B cell (primary cell): ENCODE data around the gene PCDH9. TPM values are rescaled to one million over a fixed set of nuclear protein-coding genes. Genes with fewer than 3 reads are reported as not detected.

Experiments
- ATAC-seq: fragments of 200-7000 bp; cut with Tn5 transposase; one replicate; pipeline ENCODE4 v1.10.0; 2021; ENCODE audit warnings: low read depth, mild to moderate bottlenecking, moderate number of reproducible peaks, moderate library complexity
- CTCF ChIA-PET: fragments of 350-600 bp; sonication (Branson Sonifier 250); formaldehyde crosslinking; loops from one replicate; lab custom pipeline; 2021; ENCODE audit warnings: antibody characterized with exemption, inconsistent platforms; lab: Charles Lee
- POLR2A ChIA-PET: fragments of 350-600 bp; sonication (Branson Sonifier 250); formaldehyde crosslinking; loops from one replicate; lab custom pipeline; 2021; ENCODE audit warnings: antibody characterized with exemption; lab: Charles Lee
- DNase-seq: peaks from one replicate; pipeline ENCODE4 v3.0.0; 2013
- H2AFZ ChIP-seq: 2 replicates; pipeline ENCODE4 v1.6.1; 2012; ENCODE audit warnings: mild to moderate bottlenecking, low read depth, low read length; ENCODE audit not compliant: insufficient read depth, poor library complexity, severe bottlenecking
- H3K27ac ChIP-seq, 2 donors: 1 replicate in 1 of 2; 2 replicates in 1 of 2; pipeline ENCODE4 v1.5.1; 2012 to 2013; ENCODE audit warnings: low read length in 2 of 2, mild to moderate bottlenecking in 2 of 2, moderate library complexity in 1 of 2
- H3K27me3 ChIP-seq, 4 experiments: fragments of 200-600 bp in 1 of 4; sonication (generic) in 1 of 4; replicated peaks in 1 of 4; 1 replicate in 2 of 4; 2 replicates in 2 of 4; pipeline versions ENCODE4 v1.6.1 to v1.7.0; 2013 to 2016; ENCODE audit warnings: low read length in 3 of 4, mild to moderate bottlenecking in 2 of 4, mixed read lengths in 1 of 4, moderate library complexity in 1 of 4; ENCODE audit not compliant: insufficient read depth in 4 of 4, control insufficient read depth in 3 of 4; ENCODE audit errors: control extremely low read depth in 1 of 4
- H3K36me3 ChIP-seq, 2 experiments: replicated peaks in 1 of 2; 1 replicate in 1 of 2; 2 replicates in 1 of 2; pipeline versions ENCODE4 v1.6.1 to v1.7.1; 2013; ENCODE audit warnings: low read length in 1 of 2; ENCODE audit not compliant: insufficient read depth in 2 of 2, control insufficient read depth in 1 of 2; ENCODE audit errors: control extremely low read depth in 1 of 2, extremely low read depth in 1 of 2
- H3K4me1 ChIP-seq, 2 donors: fragments of 200-600 bp in 1 of 2; sonication (generic) in 1 of 2; 1 replicate in 1 of 2; 2 replicates in 1 of 2; pipeline versions ENCODE4 v1.5.1 to v1.6.1; 2013 to 2017; ENCODE audit warnings: low read length in 2 of 2; ENCODE audit not compliant: control insufficient read depth in 2 of 2, insufficient read depth in 2 of 2
- H3K4me2 ChIP-seq: replicated peaks from 2 replicates; pipeline ENCODE3; 2012; ENCODE audit warnings: mild to moderate bottlenecking, low read depth, low read length; ENCODE audit not compliant: poor library complexity, severe bottlenecking
- H3K4me3 ChIP-seq, 5 experiments: fragments of 200-600 bp in 1 of 5; sonication (generic) in 1 of 5; 1 replicate in 3 of 5; 2 replicates in 2 of 5; pipeline versions ENCODE4 v1.5.1 to v1.7.0; 2011 to 2016; ENCODE audit warnings: low read length in 4 of 5, mild to moderate bottlenecking in 4 of 5, low read depth in 2 of 5, control low read depth in 1 of 5, moderate library complexity in 1 of 5; ENCODE audit not compliant: insufficient read depth in 1 of 5; ENCODE audit errors: control extremely low read depth in 1 of 5, extremely low read depth in 1 of 5
- H3K79me2 ChIP-seq: fragments of 200-600 bp; sonication (generic); one replicate; pipeline ENCODE4 v1.6.0; 2016; ENCODE audit warnings: low read length; ENCODE audit not compliant: control insufficient read depth, insufficient read depth
- H3K9ac ChIP-seq: fragments of 200-600 bp; sonication (generic); 2 replicates; pipeline ENCODE4 v1.6.1; 2017; ENCODE audit warnings: mild to moderate bottlenecking, low read length, moderate library complexity
- H3K9me3 ChIP-seq, 3 donors: one replicate each; pipeline versions ENCODE4 v1.6.1 to v1.7.1; 2013; ENCODE audit warnings: low read length in 2 of 3; ENCODE audit not compliant: control insufficient read depth in 2 of 3, insufficient read depth in 1 of 3; ENCODE audit errors: control extremely low read depth in 1 of 3
- H4K20me1 ChIP-seq: 2 replicates; pipeline ENCODE4 v1.6.0; 2012; ENCODE audit warnings: mild to moderate bottlenecking, low read length; ENCODE audit not compliant: insufficient read depth, control insufficient read depth, poor library complexity, severe bottlenecking
- H3K27ac Mint-ChIP-seq: one replicate; pipeline ENCODE4 v1.8.0; 2021; ENCODE audit warnings: mixed read lengths
- H3K27me3 Mint-ChIP-seq: one replicate; pipeline ENCODE4 v1.8.0; 2021; ENCODE audit warnings: mixed read lengths
- H3K4me1 Mint-ChIP-seq: one replicate; pipeline ENCODE4 v1.8.0; 2021; ENCODE audit warnings: mixed read lengths
- H3K4me3 Mint-ChIP-seq: one replicate; pipeline ENCODE4 v1.8.0; 2021; ENCODE audit warnings: mixed read lengths
- H3K9me3 Mint-ChIP-seq: one replicate; pipeline ENCODE4 v1.8.0; 2022; ENCODE audit warnings: mixed read lengths; ENCODE audit not compliant: insufficient read depth
- CTCF ChIP-seq: fragments of 200-600 bp; IDR thresholded peaks from one replicate; pipeline ENCODE4 v1.8.0; 2022; ENCODE audit warnings: antibody characterized with exemption, mild to moderate bottlenecking
- EZH2 ChIP-seq: IDR thresholded peaks from 2 replicates; pipeline ENCODE4 v1.6.1; 2012; ENCODE audit warnings: borderline replicate concordance, low read depth, mild to moderate bottlenecking, moderate library complexity, low read length; ENCODE audit not compliant: insufficient read depth, poor library complexity, severe bottlenecking
- WGBS: methylation state at CpG from one replicate; pipeline ENCODE4 v1.1.5; 2013; ENCODE audit warnings: missing lambda C conversion rate; ENCODE audit not compliant: insufficient coverage; 5-methylcytosine and 5-hydroxymethylcytosine counted together
- intact Hi-C: fragments of 100-400 bp; cut with micrococcal nuclease; formaldehyde crosslinking; loops from one replicate; pipeline ENCODE4 v1.10.0; 2022
- polyA plus RNA-seq: library from polyadenylated mRNA; depleted of rRNA; stranded (reverse); fragments of >200 nt; gene quantifications from 2 replicates; pipeline ENCODE4 v1.2.3, GENCODE V29; 2012
- total RNA-seq, 2 donors: library from RNA; stranded (reverse); fragments of 120-200 nt in 1 of 2; gene quantifications; 1 replicate in 1 of 2; 2 replicates in 1 of 2; pipeline versions ENCODE4 v1.2.3 to v1.2.4, GENCODE V29; 2013 to 2022

Gene PCDH9
- total and polyA plus RNA-seq, 2 donors (not counting 1 experiment from before 2014, with no cell fraction given), result 13.1 to 21.8 TPM

GRCh38 chr13:66858163-66858562 is 372.0 kb downstream of the PCDH9 start:
- DNase-seq, result no peak
- WGBS, result no CpG with 5 or more reads among the region's 3 CpGs
- CTCF ChIA-PET, result no interaction called here
- H3K4me3 ChIP-seq, result no peak overlapping the region
- H3K27ac ChIP-seq, result no peak overlapping the region
- TF ChIP-seq CTCF, result no peak
- TF ChIP-seq EZH2, result no peak
- H3K36me3 ChIP-seq, result no peaks in the 10 kb centered on the region
- H3K4me3 Mint-ChIP-seq, result no peak overlapping the region
- no peak overlapping the region for H3K9ac ChIP-seq
- H3K79me2 ChIP-seq, result no peaks in the 10 kb centered on the region
- H3K27me3 Mint-ChIP-seq, result no peaks in the 10 kb centered on the region
- POLR2A ChIA-PET, result no interaction called here
- H2AFZ ChIP-seq, result no peak overlapping the region
- H3K27ac Mint-ChIP-seq, result no peak overlapping the region
- no peaks in the 10 kb centered on the region for H3K9me3 Mint-ChIP-seq
- intact Hi-C loops, result no loop called here
- no peaks in the 10 kb centered on the region for H3K27me3 ChIP-seq
- no peaks in the 10 kb centered on the region for H4K20me1 ChIP-seq
- ATAC-seq, result no peak
- H3K9me3 ChIP-seq, result no peaks in the 10 kb centered on the region
- H3K4me1 Mint-ChIP-seq, result peaks cover 2% of the 10 kb centered on the region
- no peaks in the 10 kb centered on the region for H3K4me1 ChIP-seq
- H3K4me2 ChIP-seq, result no peak overlapping the region

- intact Hi-C loops, result no loop called here
- Histone ChIP-seq H3K9ac (no peak overlapping the region), H3K36me3 (no peaks in the 10 kb centered on the region), H3K9me3 (peaks cover 0 to 4% (median 3%) of the 10 kb centered on the region in 3 donors), H3K27me3 (no peaks in the 10 kb centered on the region), H3K79me2 (no peaks in the 10 kb centered on the region), H3K4me3 (no peak overlapping the region), H3K4me1 (no peaks in the 10 kb centered on the region), H2AFZ (no peak overlapping the region), H4K20me1 (no peaks in the 10 kb centered on the region), H3K27ac (no peak overlapping the region), H3K4me2 (no peak overlapping the region)
- no peak for ATAC-seq
- ChIA-PET CTCF (no interaction called here), POLR2A (no interaction called here)
- TF ChIP-seq CTCF (no peak), EZH2 (no peak)
- Mint-ChIP-seq H3K4me1 (peaks cover 2% of the 10 kb centered on the region), H3K27me3 (no peaks in the 10 kb centered on the region), H3K9me3 (peaks cover 4% of the 10 kb centered on the region), H3K27ac (no peak overlapping the region), H3K4me3 (no peak overlapping the region)
- DNase-seq, result no peak
- WGBS, result no CpG with 5 or more reads among the region's 1 CpG
These were observed 375.0 kb downstream of the PCDH9 start for GRCh38 chr13:66855131-66855530.
